Large intestine (tissue), 12 donors: ENCODE data around the gene NF1. TPM values are rescaled to one million over a fixed set of nuclear protein-coding genes. Genes with fewer than 3 reads are reported as not detected.
"Not testable (repeated sequence)": the region's sequence is repeated elsewhere in the genome, so short reads cannot be mapped to it uniquely, and the experiment has no call there.

Experiments
- DNase-seq, 2 donors: peaks; one replicate each; pipeline versions ENCODE4 v3.0.0 to v3.0.0-alpha.2; 2013
- H3K27ac ChIP-seq: one replicate; pipeline ENCODE4 v1.5.1; 2013; ENCODE audit warnings: low read length
- H3K27me3 ChIP-seq: 2 replicates; pipeline ENCODE4 v1.6.1; 2013; ENCODE audit warnings: low read length; ENCODE audit not compliant: control insufficient read depth, insufficient read depth
- H3K36me3 ChIP-seq: 2 replicates; pipeline ENCODE4 v1.6.1; 2013; ENCODE audit warnings: low read length; ENCODE audit not compliant: control insufficient read depth, insufficient read depth
- H3K4me1 ChIP-seq: one replicate; pipeline ENCODE4 v1.6.1; 2013; ENCODE audit warnings: low read length; ENCODE audit not compliant: control insufficient read depth, insufficient read depth
- H3K4me3 ChIP-seq: one replicate; pipeline ENCODE4 v1.5.1; 2013; ENCODE audit warnings: low read length
- H3K9me3 ChIP-seq: one replicate; pipeline ENCODE4 v1.6.1; 2013; ENCODE audit warnings: mild to moderate bottlenecking, low read depth, low read length, moderate library complexity; ENCODE audit not compliant: control insufficient read depth
- WGBS: methylation state at CpG from one replicate; pipeline ENCODE4 v1.1.5; 2013; ENCODE audit warnings: low lambda C conversion rate; ENCODE audit not compliant: insufficient coverage; 5-methylcytosine and 5-hydroxymethylcytosine counted together
- long read RNA-seq, 11 donors: transcript quantifications; one replicate each; lab custom pipeline, GENCODE V29; 2026
- polyA plus RNA-seq: library from polyadenylated mRNA; unstranded; fragments of 120-200 nt; gene quantifications from one replicate; pipeline ENCODE4 v1.2.1, GENCODE V29; 2013

Gene NF1
- 25.9 TPM for polyA plus RNA-seq
- long read RNA-seq, donor 1: 0 reads
- long read RNA-seq, donor 2, partial matches to known transcripts: 26 of 27 reads
- long read RNA-seq, donor 2, other reads (novel, unspliced or antisense): 0 of 27 reads
- long read RNA-seq, donor 3: 0 reads
- long read RNA-seq, donor 4: 0 reads
- long read RNA-seq, donor 5: 0 reads
- long read RNA-seq, donor 6, full-length matches to known transcripts: 2 of 2 reads
- long read RNA-seq, donor 6, partial matches to known transcripts: 0 of 2 reads
- long read RNA-seq, donor 6, other reads (novel, unspliced or antisense): 0 of 2 reads
- long read RNA-seq, donor 7, partial matches to known transcripts: 0 of 2 reads
- long read RNA-seq, donor 7, other reads (novel, unspliced or antisense): 0 of 2 reads
- long read RNA-seq, donor 8, full-length matches to known transcripts: 5 of 12 reads
- long read RNA-seq, donor 8, partial matches to known transcripts: 7 of 12 reads
- long read RNA-seq, donor 8, other reads (novel, unspliced or antisense): 0 of 12 reads
- long read RNA-seq, donor 9, partial matches to known transcripts: 0 of 9 reads
- long read RNA-seq, donor 9, other reads (novel, unspliced or antisense): 6 of 9 reads
- long read RNA-seq, donor 10, full-length matches to known transcripts: 3 of 3 reads
- long read RNA-seq, donor 10, partial matches to known transcripts: 0 of 3 reads
- long read RNA-seq, donor 10, other reads (novel, unspliced or antisense): 0 of 3 reads
- long read RNA-seq, donor 11, partial matches to known transcripts: 0 of 2 reads
- long read RNA-seq, donor 11, other reads (novel, unspliced or antisense): 0 of 2 reads

GRCh38 chr17:31094600-31095235 lies at the start of gene NF1:
TSS of gene NF1 (plus strand) at chr17:31094977. CDS start at chr17:31095310, 333 bp downstream.
- peak within 1 kb of the TSS; percentile 49 for H3K4me3 ChIP-seq
- no peaks in the 10 kb centered on the region for H3K27me3 ChIP-seq
- H3K9me3 ChIP-seq: no peaks in the 10 kb centered on the region
- no peaks in the 10 kb centered on the region for H3K36me3 ChIP-seq
- no CpG with 5 or more reads among the region's 45 CpGs for WGBS
- H3K4me1 ChIP-seq: no peaks in the 10 kb centered on the region
- peak; percentile 96 for DNase-seq
- H3K27ac ChIP-seq: peak within 1 kb of the TSS; percentile 93

- H3K4me1 ChIP-seq, H3K27ac ChIP-seq, H3K36me3 ChIP-seq, DNase-seq, H3K9me3 ChIP-seq, H3K27me3 ChIP-seq, H3K4me3 ChIP-seq: not testable (repeated sequence)
- WGBS: no CpG with 5 or more reads among the region's 7 CpGs
These were observed 47.8 kb upstream of the NF1 start for GRCh38 chr17:31046856-31047425.

GRCh38 chr17:31048142-31048541 lies 46.6 kb upstream of the NF1 start:
- Histone ChIP-seq H3K36me3 (no peaks in the 10 kb centered on the region), H3K27me3 (no peaks in the 10 kb centered on the region), H3K4me3 (no peak overlapping the region), H3K27ac (no peak overlapping the region), H3K9me3 (peaks cover 2% of the 10 kb centered on the region), H3K4me1 (no peaks in the 10 kb centered on the region)
- DNase-seq: no peak

GRCh38 chr17:31048780-31049179 lies 46.0 kb upstream of the NF1 start:
- Histone ChIP-seq H3K27me3 (no peaks in the 10 kb centered on the region), H3K4me1 (no peaks in the 10 kb centered on the region), H3K4me3 (no peak overlapping the region), H3K9me3 (peaks cover 2% of the 10 kb centered on the region), H3K36me3 (no peaks in the 10 kb centered on the region), H3K27ac (no peak overlapping the region)
- DNase-seq: no peak

- DNase-seq: no peak
- no CpG with 5 or more reads among the region's 9 CpGs for WGBS
- Histone ChIP-seq H3K4me3 (no peak overlapping the region), H3K27ac (no peak overlapping the region), H3K27me3 (no peaks in the 10 kb centered on the region), H3K4me1 (no peaks in the 10 kb centered on the region), H3K36me3 (no peaks in the 10 kb centered on the region), H3K9me3 (peaks cover 2% of the 10 kb centered on the region)
These were observed 43.8 kb upstream of the NF1 start for GRCh38 chr17:31050948-31051347.

- H3K27me3 ChIP-seq: no peaks in the 10 kb centered on the region
- H3K36me3 ChIP-seq: no peaks in the 10 kb centered on the region
- peaks cover 2% of the 10 kb centered on the region for H3K9me3 ChIP-seq
- H3K4me3 ChIP-seq: no peak overlapping the region
- no peak for DNase-seq
- H3K27ac ChIP-seq: no peak overlapping the region
- WGBS: no CpG with 5 or more reads among the region's 2 CpGs
- no peaks in the 10 kb centered on the region for H3K4me1 ChIP-seq
These were observed 43.3 kb upstream of the NF1 start for GRCh38 chr17:31051506-31051905.

- H3K36me3 ChIP-seq: no peaks in the 10 kb centered on the region
- H3K27ac ChIP-seq: no peak overlapping the region
- no peak overlapping the region for H3K4me3 ChIP-seq
- H3K27me3 ChIP-seq: no peaks in the 10 kb centered on the region
- peaks cover 2% of the 10 kb centered on the region for H3K9me3 ChIP-seq
- DNase-seq: no peak
- 60% methylated on average over 1 of the region's 9 CpGs for WGBS
- no peaks in the 10 kb centered on the region for H3K4me1 ChIP-seq
These were observed 42.4 kb upstream of the NF1 start for GRCh38 chr17:31052187-31052889.

GRCh38 chr17:31053071-31053470 lies 41.7 kb upstream of the NF1 start:
- Histone ChIP-seq H3K27me3 (no peaks in the 10 kb centered on the region), H3K27ac (no peak overlapping the region), H3K9me3 (peaks cover 2% of the 10 kb centered on the region), H3K36me3 (no peaks in the 10 kb centered on the region), H3K4me3 (no peak overlapping the region), H3K4me1 (no peaks in the 10 kb centered on the region)
- WGBS: 100% methylated on average over 1 of the region's 4 CpGs
- no peak for DNase-seq

- no peak for DNase-seq
- no peak overlapping the region for H3K27ac ChIP-seq
- no peak overlapping the region for H3K4me3 ChIP-seq
- no peaks in the 10 kb centered on the region for H3K4me1 ChIP-seq
- no CpG with 5 or more reads among the region's 3 CpGs for WGBS
- no peaks in the 10 kb centered on the region for H3K36me3 ChIP-seq
- H3K9me3 ChIP-seq: peaks cover 2% of the 10 kb centered on the region
- H3K27me3 ChIP-seq: no peaks in the 10 kb centered on the region
These were observed 40.0 kb upstream of the NF1 start for GRCh38 chr17:31054761-31055160.

GRCh38 chr17:31058976-31059375 lies 35.8 kb upstream of the NF1 start:
- WGBS: 60% methylated on average over 1 of the region's 2 CpGs
- Histone ChIP-seq H3K9me3 (no peaks in the 10 kb centered on the region), H3K4me3 (no peak overlapping the region), H3K27ac (no peak overlapping the region), H3K4me1 (peaks cover 7% of the 10 kb centered on the region), H3K36me3 (no peaks in the 10 kb centered on the region), H3K27me3 (no peaks in the 10 kb centered on the region)
- DNase-seq: no peak
